NCI-H1048 (cell line): Measurements from ENCODE around the gene TSHZ2.
A peak's percentile ranks its signal among the peaks of the same experiment; 100 is the strongest.
"Not testable (repeated sequence)": the region's sequence is repeated elsewhere in the genome, so short reads cannot be mapped to it uniquely, and the experiment has no call there.

ENCODE experiments used
- DNase-seq: peaks from one replicate; lab custom pipeline; 2025; lab: John Stamatoyannopoulos, UW

Gene TSHZ2

DNA sequence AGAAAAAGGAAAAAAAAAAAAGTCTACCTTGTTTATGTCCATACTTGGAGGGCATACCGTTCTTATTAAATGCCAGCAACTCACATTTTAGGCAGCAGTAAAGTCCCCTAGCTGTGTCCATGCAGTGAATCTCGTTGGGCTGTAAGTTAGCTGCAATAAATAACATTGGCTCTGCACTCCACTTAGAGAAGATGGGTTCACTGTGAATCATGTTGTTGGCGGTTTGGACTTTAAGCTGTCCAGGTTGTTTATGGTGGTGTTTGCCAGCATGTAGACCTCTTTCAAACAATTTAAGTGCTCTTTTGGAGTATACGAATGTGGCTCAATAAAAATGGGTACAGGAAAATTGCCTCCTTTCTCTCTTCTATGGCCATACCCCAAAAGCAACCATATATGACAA is 494.1 kb downstream of the TSHZ2 start:
- DNase-seq, result no peak

DNA sequence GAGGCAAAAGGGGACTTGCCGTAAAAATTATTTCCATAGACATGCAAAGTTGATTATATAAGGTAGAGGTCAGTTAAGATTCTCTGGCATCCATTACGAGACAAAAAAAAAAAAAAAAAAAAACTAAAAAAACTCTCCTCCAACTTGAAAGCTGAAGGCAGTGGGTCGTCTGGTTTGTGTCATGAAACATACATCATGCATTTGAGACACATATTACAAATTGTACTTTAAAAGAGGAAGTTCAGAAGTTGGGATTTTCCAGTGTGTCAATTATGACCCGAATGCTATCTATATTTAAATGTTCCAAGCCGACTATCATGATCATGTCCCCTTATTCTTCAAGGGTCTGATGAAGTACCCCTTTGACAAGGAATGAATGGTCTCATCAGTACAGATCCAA is 496.4 kb downstream of the TSHZ2 start:
- no peak for DNase-seq

DNA sequence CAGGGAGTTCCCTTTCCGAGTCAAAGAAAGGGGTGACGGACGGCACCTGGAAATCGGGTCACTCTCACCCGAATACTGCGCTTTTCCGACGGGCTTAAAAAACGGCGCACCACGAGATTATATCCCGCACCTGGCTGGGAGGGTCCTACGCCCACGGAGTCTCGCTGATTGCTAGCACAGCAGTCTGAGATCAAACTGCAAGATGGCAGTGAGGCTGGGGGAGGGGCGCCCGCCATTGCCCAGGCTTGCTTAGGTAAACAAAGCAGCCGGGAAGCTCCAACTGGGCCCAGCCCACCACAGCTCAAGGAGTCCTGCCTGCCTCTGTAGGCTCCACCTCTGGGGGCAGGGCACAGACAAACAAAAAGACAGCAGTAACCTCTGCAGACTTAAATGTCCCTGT is 500.7 kb downstream of the TSHZ2 start:
- not testable (repeated sequence) for DNase-seq

DNA sequence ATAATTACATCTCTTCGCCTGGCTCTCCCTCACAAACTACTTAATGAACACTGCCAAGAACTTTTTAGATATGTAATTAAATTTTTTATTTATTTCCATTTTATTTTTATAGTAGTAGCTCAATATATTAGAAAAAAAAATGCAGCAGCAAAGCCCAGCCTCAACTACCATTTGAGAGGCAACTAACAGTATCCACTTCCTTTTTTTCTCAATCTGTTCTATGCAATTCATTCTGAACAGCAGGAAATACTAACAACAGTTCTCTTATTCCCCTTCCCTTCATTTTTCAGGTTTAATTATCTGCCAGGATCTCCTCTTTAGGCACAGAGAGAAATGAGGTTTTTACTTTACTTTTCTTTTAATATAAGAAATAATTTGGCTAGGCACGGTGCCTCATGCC is 508.8 kb downstream of the TSHZ2 start:
- DNase-seq, result no peak

DNA sequence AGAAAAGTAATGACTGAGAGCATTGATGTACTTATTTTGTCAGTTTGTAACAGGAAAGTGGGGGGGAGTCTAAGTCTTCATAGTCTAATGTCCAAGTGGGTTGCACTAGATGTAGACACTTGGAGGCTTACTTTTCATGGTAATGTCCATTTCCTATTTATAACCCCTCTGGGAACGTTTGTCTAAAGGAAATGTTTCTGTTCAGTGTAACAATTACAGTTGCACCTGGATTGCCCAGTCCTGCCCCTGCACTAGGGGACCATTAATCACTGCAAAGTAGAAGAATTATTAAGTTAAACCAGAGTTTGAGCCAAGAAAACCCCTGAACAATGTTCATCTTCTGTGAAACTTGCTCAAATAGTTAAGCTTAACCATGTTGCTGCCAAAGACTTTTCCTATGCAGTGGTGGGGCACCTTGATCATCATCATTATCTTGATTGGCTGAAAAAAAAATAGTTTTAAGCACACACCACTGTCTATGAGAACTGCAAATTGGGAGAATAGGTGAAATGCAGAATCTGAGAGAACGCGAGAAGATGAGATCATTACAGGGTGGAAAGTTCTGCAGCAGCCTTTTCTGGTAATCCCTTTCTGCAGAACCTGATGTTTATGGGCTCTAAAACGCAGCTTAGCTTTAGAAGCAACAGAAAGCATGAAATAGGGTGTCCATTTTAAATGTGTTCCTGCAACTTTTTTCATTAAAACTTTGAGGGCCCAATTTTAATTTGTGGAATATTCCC is 515.5 kb downstream of the TSHZ2 start:
- DNase-seq, result no peak

DNA sequence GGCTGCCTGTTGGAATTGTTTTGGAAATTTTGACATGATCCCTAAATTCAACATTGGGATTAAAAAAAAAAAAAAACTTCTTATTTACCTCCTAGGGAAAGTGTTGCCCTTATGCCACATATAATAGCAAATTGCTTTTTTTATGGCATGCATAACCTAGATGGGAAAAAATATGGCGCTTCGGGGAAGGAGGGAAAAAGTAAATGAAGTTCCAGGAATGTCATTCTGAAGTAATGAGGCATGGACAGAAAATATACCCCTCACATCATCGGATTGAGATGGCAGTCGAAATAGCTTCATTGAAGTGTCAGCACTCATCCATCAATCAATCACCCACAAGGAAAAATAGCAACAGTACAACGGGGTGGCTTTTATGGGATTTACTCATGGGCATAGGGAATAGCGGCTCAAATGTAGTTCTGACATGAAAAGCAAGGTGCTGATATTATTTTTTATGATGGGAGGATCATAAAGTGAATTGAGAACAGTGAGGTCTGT is 516.7 kb downstream of the TSHZ2 start:
- DNase-seq, result no peak

DNA sequence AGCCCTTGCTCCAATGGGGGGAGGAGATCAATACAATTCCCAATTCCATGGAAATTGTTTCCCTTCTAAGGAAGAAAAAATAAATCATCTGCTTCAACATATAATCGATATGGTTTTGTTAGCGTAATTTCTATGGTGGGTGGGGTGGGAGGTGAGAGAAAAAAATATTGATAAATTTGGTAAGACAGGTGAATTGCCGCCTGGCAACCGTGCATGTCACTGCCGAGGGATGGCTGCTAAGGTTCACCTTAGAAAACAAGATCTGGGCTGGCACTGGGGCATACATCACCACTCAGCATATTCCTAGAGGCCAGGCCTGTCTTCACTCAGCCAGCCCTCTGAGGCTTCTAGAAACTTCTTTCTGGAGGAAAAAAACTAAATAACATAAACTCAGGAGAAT is 517.4 kb downstream of the TSHZ2 start:
- no peak for DNase-seq

DNA sequence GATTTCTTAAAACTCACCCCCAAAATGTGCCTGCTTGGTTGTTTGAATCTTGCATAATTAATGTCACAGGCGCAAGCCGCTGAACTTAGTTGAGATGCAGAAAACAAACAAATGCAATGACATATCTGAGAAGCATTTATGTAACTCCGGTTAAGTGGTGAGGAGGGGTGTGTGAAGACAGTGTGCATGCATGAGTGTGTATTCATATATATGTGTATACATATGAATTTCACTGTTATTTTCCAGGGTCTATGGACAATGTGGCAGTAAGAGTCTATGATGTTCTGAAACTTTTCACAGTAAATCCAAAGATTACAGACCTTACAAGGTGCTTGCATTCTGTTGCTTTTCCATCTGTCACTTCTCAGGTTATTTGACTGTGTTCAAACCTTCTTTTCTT is 518.5 kb downstream of the TSHZ2 start:
- no peak for DNase-seq

DNA sequence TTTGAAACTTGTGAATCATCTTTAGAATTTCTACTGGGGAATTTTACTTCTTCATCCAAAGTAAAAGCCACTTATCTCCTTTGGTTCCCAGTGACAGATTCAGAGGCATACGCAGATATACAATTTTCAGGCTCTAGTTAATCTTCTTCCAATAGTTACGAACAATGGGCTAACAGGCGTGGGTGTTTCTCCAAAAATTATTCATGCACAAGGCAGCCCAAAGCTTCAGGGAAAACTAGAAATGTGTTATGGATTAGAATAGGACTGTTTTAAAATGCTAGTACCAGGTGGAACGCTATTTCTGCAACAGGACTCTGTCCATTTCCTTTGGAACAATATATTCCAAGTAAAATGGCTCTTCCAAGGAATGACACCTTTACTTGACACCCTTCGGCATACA is 519.3 kb downstream of the TSHZ2 start:
- DNase-seq, result no peak

DNA sequence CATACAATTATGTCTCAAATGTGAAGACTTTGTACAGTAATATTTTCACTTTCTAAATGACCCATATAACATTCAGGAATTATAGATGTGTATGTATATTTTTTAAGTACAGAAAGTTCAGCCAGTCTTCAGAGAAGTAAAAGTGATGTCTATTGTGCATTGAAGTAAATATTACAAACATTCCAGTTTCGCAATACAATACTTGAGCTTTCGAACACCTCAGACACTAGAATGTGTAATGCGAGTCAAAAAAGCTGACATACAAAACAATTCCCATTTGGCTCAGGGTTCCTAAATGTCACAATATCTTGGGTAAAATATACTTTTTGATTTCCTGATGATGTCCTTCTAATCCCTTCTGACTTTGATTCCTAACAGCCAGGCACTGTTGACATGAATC is 520.1 kb downstream of the TSHZ2 start:
- DNase-seq, result no peak

DNA sequence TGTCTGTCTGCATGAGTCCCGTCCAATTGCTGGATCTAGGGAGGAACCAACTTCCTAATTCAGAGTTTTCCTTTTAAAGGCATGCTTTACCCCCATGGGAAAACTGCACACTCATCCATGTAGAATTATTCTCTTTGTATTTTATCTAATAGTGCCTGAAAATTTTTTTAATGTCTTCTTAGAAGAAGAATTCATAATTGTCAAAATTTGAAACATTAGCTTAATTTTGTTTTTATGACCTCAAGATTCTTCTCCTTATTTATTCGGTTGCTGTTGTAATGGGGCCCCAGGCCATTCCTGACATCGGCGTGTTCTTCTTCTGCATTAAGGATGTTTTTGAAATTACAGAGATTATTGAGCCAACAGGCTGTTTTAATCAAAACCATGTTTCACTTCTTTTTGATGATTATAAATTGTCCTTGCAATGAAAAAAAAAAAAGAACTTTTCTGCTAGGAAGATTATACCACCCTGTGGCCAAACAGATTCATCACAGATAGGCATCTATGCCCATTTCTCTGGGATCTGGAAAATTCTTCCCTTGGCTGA is 521.2 kb downstream of the TSHZ2 start:
- no peak for DNase-seq

DNA sequence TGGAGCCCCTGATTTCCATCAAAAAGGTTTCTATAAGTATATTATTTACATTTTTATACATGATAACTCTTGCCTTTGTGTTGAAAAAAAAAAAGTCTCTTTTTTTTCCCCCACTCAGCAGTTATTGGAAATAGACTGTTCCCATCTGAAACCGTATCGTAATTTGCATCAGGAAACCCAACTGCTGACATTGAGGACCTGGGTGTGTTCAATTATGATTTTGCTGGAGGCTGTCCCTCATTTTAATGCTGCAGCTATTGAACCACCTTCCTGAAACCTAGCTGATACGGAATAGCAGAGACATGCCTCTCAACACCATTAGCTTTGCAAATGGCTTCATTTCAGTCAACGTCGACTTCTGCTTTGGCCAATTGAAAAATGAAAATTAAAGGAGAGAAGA is 522.6 kb downstream of the TSHZ2 start:
- peak; percentile 12 for DNase-seq

DNA sequence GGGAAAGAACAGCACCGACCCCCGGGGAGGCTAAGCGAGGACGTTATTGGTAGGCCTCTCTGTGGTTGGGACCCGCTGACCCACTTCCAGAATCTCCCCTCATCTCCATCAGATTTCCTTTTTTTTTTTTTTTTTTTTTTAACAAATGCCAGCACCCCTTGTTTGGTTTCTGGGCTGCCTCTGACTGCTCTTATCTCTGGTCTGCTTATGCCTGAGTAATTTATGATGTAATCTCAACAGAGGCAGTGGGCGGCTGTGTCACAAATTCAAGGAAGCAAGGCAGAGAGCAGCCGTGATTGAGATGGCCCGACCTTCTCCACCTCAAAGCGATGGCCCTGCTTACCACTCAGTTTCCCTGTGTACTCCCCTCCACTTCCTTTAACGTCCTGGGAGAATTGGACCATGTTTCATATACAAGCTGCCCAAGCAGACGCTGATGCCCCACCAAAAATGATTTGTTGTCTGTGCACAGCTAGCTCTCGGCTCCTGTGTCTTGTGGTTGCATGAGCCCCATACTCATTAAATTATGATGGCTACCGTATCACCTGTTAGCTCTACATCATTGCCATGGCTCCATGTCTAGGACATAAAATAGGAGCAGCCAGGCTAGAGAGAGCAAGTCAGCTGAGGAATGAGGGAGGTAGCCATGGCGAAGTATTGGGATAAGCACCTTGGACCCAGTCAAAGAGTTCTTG is 523.4 kb downstream of the TSHZ2 start:
- no peak for DNase-seq

DNA sequence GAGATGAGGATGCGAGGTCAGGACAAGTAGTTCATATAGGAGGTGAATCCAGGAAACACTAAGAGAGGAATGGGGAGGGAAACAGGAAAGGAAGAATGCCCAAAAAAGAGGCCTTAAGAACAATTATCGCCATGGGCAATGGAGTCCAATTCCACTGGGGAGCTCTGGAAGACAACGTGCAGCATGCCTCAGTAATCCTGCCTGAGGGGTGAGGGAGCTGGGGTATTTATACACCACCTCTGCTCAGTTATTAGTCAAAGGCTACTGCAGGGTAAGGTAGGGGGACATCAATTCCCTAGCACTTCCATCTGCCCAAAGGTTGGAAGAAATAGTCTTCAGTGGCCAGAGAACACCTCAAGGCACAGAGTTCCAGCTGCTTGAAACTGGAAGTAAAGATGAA is 525.1 kb downstream of the TSHZ2 start:
- DNase-seq, result no peak

DNA sequence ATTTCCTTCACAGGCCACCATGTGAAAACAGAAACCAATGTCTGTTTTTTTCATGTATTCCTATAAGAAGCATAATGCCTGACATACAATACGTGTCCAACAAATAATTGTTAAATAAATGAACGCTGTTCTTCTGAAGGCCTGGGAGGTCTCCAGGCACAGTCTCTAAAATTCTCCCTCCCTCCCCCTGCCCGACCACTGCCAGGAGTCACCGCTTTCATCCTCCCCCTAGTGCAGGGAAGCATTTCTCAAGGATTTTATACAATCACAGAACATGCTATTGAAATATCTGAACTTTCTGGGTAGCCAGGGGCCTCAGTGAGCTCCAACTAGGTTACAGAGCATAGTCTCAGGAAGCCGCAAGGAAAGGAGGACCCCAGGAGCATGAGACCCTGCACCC is 526.2 kb downstream of the TSHZ2 start:
- DNase-seq, result no peak

DNA sequence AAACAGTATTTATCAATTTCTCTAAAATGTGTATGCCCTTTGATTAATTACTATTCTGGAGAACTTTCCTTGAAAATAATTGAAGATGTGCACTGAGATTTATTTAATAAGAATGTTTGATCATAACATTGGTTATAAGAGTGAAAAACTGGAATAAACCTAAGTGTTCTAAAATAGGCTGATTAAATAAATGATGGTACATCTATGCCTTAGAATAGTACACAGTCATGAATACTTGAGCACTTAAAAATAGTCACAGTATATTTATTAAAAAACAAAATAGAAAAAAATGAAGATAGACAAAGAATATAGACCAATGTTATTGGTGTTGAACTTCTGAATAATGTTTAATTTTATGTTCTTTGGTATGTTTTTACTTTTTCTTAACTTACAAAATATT is 528.5 kb downstream of the TSHZ2 start:
- no peak for DNase-seq

DNA sequence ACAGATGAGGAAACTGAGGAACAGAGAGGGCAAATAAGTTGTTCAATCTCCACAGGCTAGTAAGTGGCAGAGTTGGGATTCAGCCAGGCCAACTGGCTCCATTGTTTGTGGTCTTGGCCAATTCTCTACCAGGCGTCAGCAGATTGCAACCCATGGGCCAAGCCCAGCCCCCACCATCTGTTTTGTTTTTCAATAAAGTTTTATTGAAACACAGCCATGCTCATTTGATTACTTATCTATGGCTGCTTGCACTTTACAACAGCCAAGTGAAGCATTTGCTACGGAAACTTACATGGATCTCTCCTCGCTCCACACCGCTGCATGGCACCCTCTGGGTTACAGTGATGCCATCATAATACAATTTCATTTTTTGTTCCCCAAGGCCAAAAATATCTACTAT is 530.7 kb downstream of the TSHZ2 start:
- DNase-seq, result no peak

DNA sequence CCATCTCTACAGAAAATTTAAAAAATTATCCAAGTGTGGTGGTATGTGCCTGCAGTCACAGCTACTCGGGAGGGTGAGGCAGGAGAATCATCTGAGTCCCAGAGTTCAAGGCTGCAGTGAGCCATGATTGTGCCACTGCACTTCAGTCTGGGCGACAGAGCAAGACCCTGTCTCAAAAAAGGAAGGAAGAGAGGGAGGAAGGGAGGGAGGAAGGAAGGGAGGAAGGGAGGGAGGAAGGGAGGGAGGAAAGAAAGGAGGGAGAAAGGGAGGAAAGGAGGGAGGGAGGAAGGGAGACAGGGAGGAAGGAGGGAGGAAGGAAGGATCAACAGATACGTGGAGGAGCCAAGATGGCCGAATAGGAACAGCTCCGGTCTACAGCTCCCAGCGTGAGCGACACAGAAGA is 531.4 kb downstream of the TSHZ2 start:
- DNase-seq, result no peak

DNA sequence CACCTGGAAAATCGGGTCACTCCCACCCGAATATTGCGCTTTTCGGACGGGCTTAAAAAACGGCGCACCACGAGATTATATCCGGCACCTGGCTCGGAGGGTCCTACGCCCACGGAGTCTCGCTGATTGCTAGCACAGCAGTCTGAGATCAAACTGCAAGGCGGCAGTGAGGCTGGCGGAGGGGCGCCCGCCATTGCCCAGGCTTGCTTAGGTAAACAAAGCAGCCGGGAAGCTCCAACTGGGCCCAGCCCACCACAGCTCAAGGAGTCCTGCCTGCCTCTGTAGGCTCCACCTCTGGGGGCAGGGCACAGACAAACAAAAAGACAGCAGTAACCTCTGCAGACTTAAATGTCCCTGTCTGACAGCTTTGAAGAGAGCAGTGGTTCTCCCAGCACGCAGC is 531.9 kb downstream of the TSHZ2 start:
- not testable (repeated sequence) for DNase-seq

DNA sequence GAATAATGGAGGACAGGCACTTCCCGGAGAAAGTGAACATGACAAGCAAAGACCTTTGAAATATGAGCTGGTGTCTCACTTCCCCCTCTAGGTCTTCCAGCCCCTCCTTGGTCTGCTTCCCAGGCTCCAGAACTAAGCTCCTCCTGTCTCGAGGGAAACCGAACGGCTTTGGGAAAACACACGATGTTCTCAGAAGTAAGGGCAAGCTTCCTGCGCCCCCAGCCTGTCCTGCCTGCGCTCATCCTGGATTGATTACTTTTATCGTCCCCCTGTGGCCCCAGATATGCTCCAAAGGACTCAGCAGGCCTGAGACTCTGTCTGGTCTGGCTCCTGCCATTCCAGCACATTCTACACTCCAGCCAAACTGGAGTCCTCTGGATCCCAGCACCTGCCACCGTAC is 538.1 kb downstream of the TSHZ2 start:
- DNase-seq, result no peak

DNA sequence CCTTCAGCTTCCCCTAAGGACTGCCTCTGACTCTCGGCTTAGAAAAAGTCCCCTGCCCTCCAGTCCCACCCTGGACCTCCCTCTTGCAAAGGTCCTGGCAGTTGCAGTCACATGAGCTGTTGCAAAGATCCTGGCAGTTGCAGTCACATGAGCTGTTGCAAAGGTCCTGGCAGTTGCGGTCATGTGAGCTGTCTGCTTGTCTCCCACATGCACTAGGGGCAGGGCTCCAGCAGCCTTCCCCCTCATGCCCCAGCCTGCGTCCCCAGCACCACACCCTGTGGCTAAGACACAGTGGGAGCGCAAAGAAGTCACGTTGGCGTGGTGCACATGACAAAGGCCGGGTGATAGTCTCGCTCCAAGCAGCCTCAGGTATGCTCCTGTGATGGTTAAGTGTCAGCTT is 538.5 kb downstream of the TSHZ2 start:
- no peak for DNase-seq

DNA sequence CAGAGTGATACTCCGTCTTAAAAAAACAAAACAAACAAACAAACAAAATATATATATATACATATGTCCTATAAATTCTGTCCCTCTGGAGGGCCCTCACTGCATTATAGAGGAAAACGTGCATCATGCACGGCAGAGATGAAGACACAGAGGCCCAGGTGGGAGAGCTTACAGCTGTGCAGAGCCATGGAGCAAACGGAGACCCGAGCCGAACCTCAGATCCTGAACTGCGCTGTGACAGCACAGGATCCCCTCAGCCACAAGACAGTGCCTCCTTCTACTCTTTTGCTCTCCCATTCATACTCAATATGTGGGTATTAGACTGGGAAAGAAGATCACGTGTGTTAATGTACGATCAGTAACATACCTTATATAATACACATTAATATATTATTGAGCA is 539.9 kb downstream of the TSHZ2 start:
- no peak for DNase-seq

DNA sequence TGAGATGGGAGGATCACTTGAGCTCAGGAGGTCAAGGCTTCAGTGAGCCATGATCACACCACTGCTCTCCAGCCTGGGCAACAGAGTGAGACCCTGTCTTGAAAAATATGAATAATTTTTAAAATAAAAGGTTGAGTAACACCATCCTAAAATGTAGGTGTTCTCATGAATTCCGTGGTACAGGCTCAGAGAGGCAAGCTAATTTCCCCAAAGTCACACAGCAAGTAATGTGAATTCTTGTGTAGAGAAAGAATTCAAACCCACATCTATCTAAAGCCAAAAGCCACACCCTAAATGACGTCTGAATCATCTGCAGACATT is 541.0 kb downstream of the TSHZ2 start:
- DNase-seq, result no peak
